Vagina (tissue), 2 donors: ENCODE data around the gene RAP1GDS1. TPM values are rescaled to one million over a fixed set of nuclear protein-coding genes. Genes with fewer than 3 reads are reported as not detected.

ENCODE experiments used
- DNase-seq, 2 donors: peaks; one replicate each; pipeline ENCODE4 v3.0.0-alpha.2; 2017; ENCODE audit errors: extremely low spot score in 2 of 2
- H3K27ac ChIP-seq: fragments of 200-600 bp; sonication (generic); one replicate; pipeline ENCODE4 v1.5.1; 2019
- H3K27me3 ChIP-seq: fragments of 200-600 bp; sonication (generic); one replicate; pipeline ENCODE4 v1.5.1; 2019
- H3K36me3 ChIP-seq, 2 donors: fragments of 200-600 bp; sonication (generic); one replicate each; pipeline ENCODE4 v1.5.1; 2017 to 2019
- H3K4me1 ChIP-seq: fragments of 200-600 bp; sonication (generic); one replicate; pipeline ENCODE4 v1.5.1; 2019
- H3K4me3 ChIP-seq, 2 donors: fragments of 200-600 bp; sonication (generic); 1 replicate in 1 of 2; 2 replicates in 1 of 2; pipeline ENCODE4 v1.5.1; 2016 to 2019
- H3K9me3 ChIP-seq: fragments of 200-600 bp; sonication (generic); one replicate; pipeline ENCODE4 v1.5.1; 2019
- CTCF ChIP-seq, 3 experiments: fragments of 450-650 bp in 2 of 3; fragments of 200-600 bp in 1 of 3; sonication (generic) in 1 of 3; IDR thresholded peaks; one replicate each; pipeline ENCODE4 v1.5.1; 2017 to 2019; ENCODE audit warnings: antibody characterized with exemption in 3 of 3, mild to moderate bottlenecking in 2 of 3, moderate library complexity in 2 of 3
- POLR2A ChIP-seq, 2 donors: fragments of 450-650 bp; IDR thresholded peaks; one replicate each; pipeline ENCODE4 v1.6.1; 2017; ENCODE audit warnings: antibody characterized with exemption in 2 of 2, mild to moderate bottlenecking in 2 of 2, moderate library complexity in 2 of 2
- POLR2AphosphoS5 ChIP-seq, 2 donors: sonication (generic); formaldehyde crosslinking; IDR thresholded peaks; one replicate each; pipeline ENCODE4 v1.9.0; 2017; ENCODE audit warnings: antibody characterized with exemption in 2 of 2, mild to moderate bottlenecking in 2 of 2, low read depth in 1 of 2; ENCODE audit not compliant: insufficient read depth in 1 of 2
- intact Hi-C: fragments of 100-400 bp; cut with DNase I; formaldehyde crosslinking; loops from one replicate; pipeline ENCODE4 v1.15.1; 2023
- total RNA-seq: library from RNA; depleted of rRNA; stranded (reverse); fragments of >200 nt; gene quantifications from one replicate; pipeline ENCODE4 v1.2.3, GENCODE V29; 2016

Gene RAP1GDS1
- total RNA-seq: 16.0 TPM

GRCh38 chr4:98260579-98261404 lies at the start of gene RAP1GDS1:
RAP1GDS1 (plus strand) TSS chr4:98261384; CDS start chr4:98261566, 182 bp downstream.
- TF ChIP-seq POLR2A (IDR thresholded peaks at IDR 0.05): peak in 1 of 2 donors; percentile 96
- TF ChIP-seq POLR2AphosphoS5 (IDR thresholded peaks at IDR 0.05; ENCODE audit: insufficient read depth in 1 of 2, low read depth in 1 of 2): peak; percentile 37 to 99
- no peak for TF ChIP-seq CTCF (IDR thresholded peaks at IDR 0.05)
- no peaks in the 10 kb centered on the region for H3K9me3 ChIP-seq
- peak in 1 of 2 donors; percentile 93 for DNase-seq
- intact Hi-C loops: loop anchor here (5.0 kb wide), 1 partner anchor 118 kb away; the partner anchor contains the start of gene STPG2
- peaks cover 25% of the 10 kb centered on the region for H3K4me1 ChIP-seq
- no peaks in the 10 kb centered on the region for H3K27me3 ChIP-seq
- H3K27ac ChIP-seq: peak within 1 kb of the TSS; percentile 98
- no peaks in the 10 kb centered on the region for H3K36me3 ChIP-seq
- peak within 1 kb of the TSS; percentile 75 to 86 for H3K4me3 ChIP-seq

- Histone ChIP-seq H3K4me1 (no peaks in the 10 kb centered on the region), H3K36me3 (no peaks in the 10 kb centered on the region), H3K27ac (no peak overlapping the region), H3K27me3 (no peaks in the 10 kb centered on the region), H3K9me3 (no peaks in the 10 kb centered on the region), H3K4me3 (no peak overlapping the region)
- intact Hi-C loops: no loop called here
- no peak for TF ChIP-seq CTCF (IDR thresholded peaks at IDR 0.05)
- TF ChIP-seq POLR2AphosphoS5 (IDR thresholded peaks at IDR 0.05; ENCODE audit: insufficient read depth in 1 of 2, low read depth in 1 of 2): no peak
- TF ChIP-seq POLR2A (IDR thresholded peaks at IDR 0.05): no peak
- DNase-seq: no peak
These were observed 38.9 kb upstream of the RAP1GDS1 start for GRCh38 chr4:98222306-98222705.

- TF ChIP-seq POLR2A (IDR thresholded peaks at IDR 0.05): no peak
- TF ChIP-seq CTCF (IDR thresholded peaks at IDR 0.05): no peak
- no peak for TF ChIP-seq POLR2AphosphoS5 (IDR thresholded peaks at IDR 0.05; ENCODE audit: insufficient read depth in 1 of 2, low read depth in 1 of 2)
- Histone ChIP-seq H3K4me1 (no peaks in the 10 kb centered on the region), H3K4me3 (no peak overlapping the region), H3K27me3 (no peaks in the 10 kb centered on the region), H3K36me3 (no peaks in the 10 kb centered on the region), H3K9me3 (no peaks in the 10 kb centered on the region), H3K27ac (no peak overlapping the region)
- intact Hi-C loops: no loop called here
- DNase-seq: no peak
These were observed 34.8 kb upstream of the RAP1GDS1 start for GRCh38 chr4:98226396-98226795.

- Histone ChIP-seq H3K27me3 (no peaks in the 10 kb centered on the region), H3K4me3 (no peak overlapping the region), H3K9me3 (no peaks in the 10 kb centered on the region), H3K36me3 (no peaks in the 10 kb centered on the region), H3K4me1 (no peaks in the 10 kb centered on the region), H3K27ac (no peak overlapping the region)
- no peak for DNase-seq
- TF ChIP-seq POLR2A (IDR thresholded peaks at IDR 0.05): no peak
- TF ChIP-seq POLR2AphosphoS5 (IDR thresholded peaks at IDR 0.05; ENCODE audit: insufficient read depth in 1 of 2, low read depth in 1 of 2): no peak
- no peak for TF ChIP-seq CTCF (IDR thresholded peaks at IDR 0.05)
- intact Hi-C loops: no loop called here
These were observed 30.2 kb upstream of the RAP1GDS1 start for GRCh38 chr4:98230961-98231360.

- Histone ChIP-seq H3K27ac (no peak overlapping the region), H3K36me3 (no peaks in the 10 kb centered on the region), H3K27me3 (no peaks in the 10 kb centered on the region), H3K9me3 (no peaks in the 10 kb centered on the region), H3K4me3 (no peak overlapping the region), H3K4me1 (no peaks in the 10 kb centered on the region)
- DNase-seq: no peak
- intact Hi-C loops: no loop called here
- TF ChIP-seq POLR2AphosphoS5 (IDR thresholded peaks at IDR 0.05; ENCODE audit: insufficient read depth in 1 of 2, low read depth in 1 of 2) (no peak), POLR2A (IDR thresholded peaks at IDR 0.05) (no peak), CTCF (IDR thresholded peaks at IDR 0.05) (no peak)
These were observed 29.0 kb upstream of the RAP1GDS1 start for GRCh38 chr4:98232202-98232601.
